Adrenal gland (tissue), 12 donors: ENCODE measurements around the gene ACACB. TPM values are rescaled to one million over a fixed set of nuclear protein-coding genes. Genes with fewer than 3 reads are reported as not detected.

Experiments
- DNase-seq, 7 donors: peaks; one replicate each; pipeline ENCODE4 v3.0.0-alpha.2; 2019 to 2020
- H3K27ac ChIP-seq, 5 donors: fragments of 200-600 bp; sonication (generic) in 4 of 5; 1 replicate in 3 of 5; 2 replicates in 2 of 5; pipeline versions ENCODE4 v1.5.1 to v1.8.0; 2016 to 2020; ENCODE audit warnings: mild to moderate bottlenecking in 1 of 5
- H3K27me3 ChIP-seq: fragments of 200-600 bp; 2 replicates; pipeline ENCODE4 v1.8.0; 2021
- H3K36me3 ChIP-seq, 2 donors: fragments of 200-600 bp; replicated peaks in 1 of 2; 1 replicate in 1 of 2; 2 replicates in 1 of 2; pipeline versions ENCODE4 v1.5.1 to v1.8.0; 2018 to 2022
- H3K4me1 ChIP-seq, 2 donors: fragments of 200-600 bp; replicated peaks in 1 of 2; 1 replicate in 1 of 2; 2 replicates in 1 of 2; pipeline versions ENCODE4 v1.5.1 to v1.8.0; 2018 to 2021
- H3K4me3 ChIP-seq, 4 donors: fragments of 200-600 bp; sonication (generic) in 3 of 4; one replicate each; pipeline ENCODE4 v1.5.1; 2016 to 2018
- H3K9me3 ChIP-seq, 3 donors: fragments of 200-600 bp; sonication (generic) in 1 of 3; replicated peaks in 1 of 3; 1 replicate in 2 of 3; 2 replicates in 1 of 3; pipeline versions ENCODE4 v1.5.1 to v1.8.0; 2016 to 2021
- POLR2A ChIP-seq, 2 donors: fragments of 450-650 bp; IDR thresholded peaks; one replicate each; pipeline ENCODE4 v1.6.1; 2017; ENCODE audit warnings: antibody characterized with exemption in 2 of 2, mild to moderate bottlenecking in 2 of 2, moderate library complexity in 1 of 2
- WGBS, 4 donors: extraction: QIAGEN DNeasy Blood & Tissue Kit in 2 of 4; methylation state at CpG; one replicate each; pipeline versions ENCODE4 v1.1.5 to v1.1.7; 2013 to 2017; 5-methylcytosine and 5-hydroxymethylcytosine counted together
- intact Hi-C, 2 donors: fragments of 100-400 bp; cut with DNase I; formaldehyde crosslinking; loops; one replicate each; pipeline versions ENCODE4 v1.14.1 to v1.15.0; 2022 to 2023
- polyA plus RNA-seq, 3 donors: library from polyadenylated mRNA; stranded (reverse); fragments of 200-250 nt in 2 of 3; fragments of 350-450 nt in 1 of 3; fragmentation: Illumina TruSeq in 1 of 3; extraction: RNeasy Lipid Tissue Mini Kit (QIAGEN cat#74804) in 1 of 3; gene quantifications; one replicate each; pipeline ENCODE4 v1.2.3, GENCODE V29; 2013 to 2014
- total RNA-seq, 9 donors: library from RNA; depleted of rRNA in 4 of 9; stranded (reverse); fragments of >200 nt in 4 of 9; fragments of 120-200 nt in 1 of 9; fragmentation: NEBNext Ultra II Directional in 1 of 9; extraction: Animal tissue kit (Norgen Biotek cat#: 25700) in 1 of 9; gene quantifications; one replicate each; pipeline versions ENCODE4 v1.1.0 to v1.2.4, GENCODE V29; 2013 to 2023
- TF ChIP-seq, protein P1 (sequence below), 6 experiments: fragments of 450-650 bp in 4 of 6; fragments of 200-600 bp in 2 of 6; sonication (generic) in 1 of 6; IDR thresholded peaks; 1 replicate in 5 of 6; 2 replicates in 1 of 6; pipeline versions ENCODE4 v1.5.1 to v1.8.0; 2016 to 2021; ENCODE audit warnings: antibody characterized with exemption in 6 of 6, mild to moderate bottlenecking in 2 of 6, moderate library complexity in 1 of 6
- donor health status: healthy with polysubstance abuse.
- donor health status: Bipolar disorder and iron deficiency.
- donor health status: DM: yes; HTN: yes; CAD: no.
- donor health status: DM: no; HTN: no; CAD: no.
- donor health status: DM: no; HTN: no; CAD: no.
- donor health status: DM: yes; HTN: yes; CAD: no.

ACACB gene
- total and polyA plus RNA-seq, 12 donors = 35.5 to 143 (median 65.7) TPM

DNA sequence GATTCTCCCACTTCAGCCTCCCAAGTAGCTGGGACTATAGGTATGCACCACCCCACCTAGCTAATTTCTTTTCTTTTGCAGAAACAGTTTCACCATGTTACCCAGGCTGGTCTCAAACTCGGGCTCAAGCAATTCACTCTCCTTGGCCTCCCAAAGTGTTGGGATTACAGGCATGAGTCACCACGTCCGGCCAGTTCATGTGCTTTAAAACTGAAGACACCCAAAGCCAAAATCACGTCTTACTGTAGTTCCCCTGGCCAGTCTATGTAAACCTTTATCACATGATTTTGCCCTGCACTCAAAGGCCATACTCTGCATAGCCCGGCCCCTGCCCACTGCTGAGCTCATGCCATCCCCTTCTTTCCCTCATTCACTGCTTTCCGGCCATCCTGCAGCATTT, 27.6 kb upstream of the ACACB start:
- WGBS, 4 donors = 50 to 66% (median 63%) methylated on average over 6 of the region's 6 CpGs
- no peak overlapping the region for H3K4me3 ChIP-seq
- TF ChIP-seq, protein P1, sequence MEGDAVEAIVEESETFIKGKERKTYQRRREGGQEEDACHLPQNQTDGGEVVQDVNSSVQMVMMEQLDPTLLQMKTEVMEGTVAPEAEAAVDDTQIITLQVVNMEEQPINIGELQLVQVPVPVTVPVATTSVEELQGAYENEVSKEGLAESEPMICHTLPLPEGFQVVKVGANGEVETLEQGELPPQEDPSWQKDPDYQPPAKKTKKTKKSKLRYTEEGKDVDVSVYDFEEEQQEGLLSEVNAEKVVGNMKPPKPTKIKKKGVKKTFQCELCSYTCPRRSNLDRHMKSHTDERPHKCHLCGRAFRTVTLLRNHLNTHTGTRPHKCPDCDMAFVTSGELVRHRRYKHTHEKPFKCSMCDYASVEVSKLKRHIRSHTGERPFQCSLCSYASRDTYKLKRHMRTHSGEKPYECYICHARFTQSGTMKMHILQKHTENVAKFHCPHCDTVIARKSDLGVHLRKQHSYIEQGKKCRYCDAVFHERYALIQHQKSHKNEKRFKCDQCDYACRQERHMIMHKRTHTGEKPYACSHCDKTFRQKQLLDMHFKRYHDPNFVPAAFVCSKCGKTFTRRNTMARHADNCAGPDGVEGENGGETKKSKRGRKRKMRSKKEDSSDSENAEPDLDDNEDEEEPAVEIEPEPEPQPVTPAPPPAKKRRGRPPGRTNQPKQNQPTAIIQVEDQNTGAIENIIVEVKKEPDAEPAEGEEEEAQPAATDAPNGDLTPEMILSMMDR (IDR thresholded peaks at IDR 0.05) = no peak
- TF ChIP-seq POLR2A (IDR thresholded peaks at IDR 0.05) = no peak
- no peaks in the 10 kb centered on the region for H3K27me3 ChIP-seq
- peak overlapping the region in 2 of 5 donors; percentile 34 to 43 for H3K27ac ChIP-seq
- no peaks in the 10 kb centered on the region for H3K9me3 ChIP-seq
- DNase-seq = peak in 2 of 7 donors; percentile 42 to 58
- peaks cover 0 to 50% of the 10 kb centered on the region in 2 donors for H3K36me3 ChIP-seq
- peaks cover 17 to 27% of the 10 kb centered on the region in 2 donors for H3K4me1 ChIP-seq
- intact Hi-C loops = no loop called here

- WGBS, 4 donors = 84 to 88% (median 86%) methylated on average over 7 of the region's 7 CpGs
- no peak for DNase-seq
- Histone ChIP-seq H3K4me3 (no peak overlapping the region), H3K27me3 (no peaks in the 10 kb centered on the region), H3K9me3 (no peaks in the 10 kb centered on the region), H3K27ac (peak overlapping the region in 1 of 5 donors; percentile 5), H3K4me1 (peaks cover 17 to 27% of the 10 kb centered on the region in 2 donors), H3K36me3 (peaks cover 0 to 41% of the 10 kb centered on the region in 2 donors)
- intact Hi-C loops = no loop called here
- TF ChIP-seq POLR2A (IDR thresholded peaks at IDR 0.05) = no peak
- TF ChIP-seq, protein P1 (IDR thresholded peaks at IDR 0.05) = no peak
These were observed 26.7 kb upstream of the ACACB start for GRCh38 chr12:109089683-109090082.

GRCh38 chr12:109092497-109093021, 23.8 kb upstream of the ACACB start:
- H3K9me3 ChIP-seq = no peaks in the 10 kb centered on the region
- peaks cover 14 to 24% of the 10 kb centered on the region in 2 donors for H3K4me1 ChIP-seq
- intact Hi-C loops = no loop called here
- H3K27me3 ChIP-seq = no peaks in the 10 kb centered on the region
- peak overlapping the region in 3 of 5 donors; percentile 28 to 81 (median 42) for H3K27ac ChIP-seq
- H3K4me3 ChIP-seq = peak overlapping the region in 2 of 4 donors; percentile 31 to 59
- peaks cover 0 to 14% of the 10 kb centered on the region in 2 donors for H3K36me3 ChIP-seq
- 52 to 59% (median 58%) methylated on average over 6 of the region's 6 CpGs for WGBS, 4 donors
- DNase-seq = no peak
- TF ChIP-seq, protein P1 (IDR thresholded peaks at IDR 0.05) = no peak
- TF ChIP-seq POLR2A (IDR thresholded peaks at IDR 0.05) = no peak

GRCh38 chr12:109093022-109093918, 23.1 kb upstream of the ACACB start, which contains the start of gene ALKBH2:
Gene ALKBH2, minus strand, starts transcription at chr12:109093472. Its CDS starts 686 bp downstream, at chr12:109092786.
- peak within 1 kb of the TSS in 3 of 4 donors; percentile 31 to 59 (median 56) for H3K4me3 ChIP-seq
- no peaks in the 10 kb centered on the region for H3K9me3 ChIP-seq
- peaks cover 13 to 21% of the 10 kb centered on the region in 2 donors for H3K4me1 ChIP-seq
- DNase-seq = peak; percentile 91 to 98 (median 95)
- 6 to 27% (median 7%) methylated on average over 11 to 45 of the region's 45 CpGs for WGBS, 4 donors
- H3K27me3 ChIP-seq = no peaks in the 10 kb centered on the region
- H3K36me3 ChIP-seq = peaks cover 0 to 8% of the 10 kb centered on the region in 2 donors
- TF ChIP-seq, protein P1 (IDR thresholded peaks at IDR 0.05) = peak; percentile 96 to 98 (median 98)
- peak in 1 of 2 donors; percentile 74 for TF ChIP-seq POLR2A (IDR thresholded peaks at IDR 0.05)
- H3K27ac ChIP-seq = peak within 1 kb of the TSS in 3 of 5 donors; percentile 28 to 81 (median 42)
- intact Hi-C loops = no loop called here
